ENCODE results near the gene SLC10A7. TPM values are rescaled to one million over a fixed set of nuclear protein-coding genes. Genes with fewer than 3 reads are reported as not detected.
"Not testable (repeated sequence)": the region's sequence is repeated elsewhere in the genome, so short reads cannot be mapped to it uniquely, and the experiment has no call there.

SLC10A7 gene
- total RNA-seq, 1 donor from 2014 or later: 10.5 TPM

DNA sequence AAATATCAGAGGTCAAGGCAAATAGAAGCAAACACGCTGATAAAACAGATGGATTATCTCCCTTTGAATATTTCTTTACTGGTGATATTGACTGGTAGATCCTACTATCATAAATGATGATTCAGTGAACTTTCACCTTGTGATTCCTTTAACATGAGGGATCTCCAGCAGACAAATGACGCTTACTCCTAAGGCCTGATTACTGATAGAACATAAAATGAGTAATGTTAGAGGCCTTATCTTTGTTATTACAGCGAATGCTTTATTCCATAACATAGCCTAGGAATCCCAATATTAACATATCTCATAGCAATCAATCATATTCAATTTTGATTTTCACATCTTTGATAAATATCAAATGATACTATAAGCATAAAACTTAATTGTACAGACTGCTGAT is 152.3 kb downstream of the SLC10A7 start:
- peaks cover 3% of the 10 kb centered on the region for H3K4me1 Mint-ChIP-seq (ENCODE audit: unreplicated experiment)
- H3K4me3 Mint-ChIP-seq (ENCODE audit: unreplicated experiment): no peak overlapping the region
- TF ChIP-seq, protein P1, sequence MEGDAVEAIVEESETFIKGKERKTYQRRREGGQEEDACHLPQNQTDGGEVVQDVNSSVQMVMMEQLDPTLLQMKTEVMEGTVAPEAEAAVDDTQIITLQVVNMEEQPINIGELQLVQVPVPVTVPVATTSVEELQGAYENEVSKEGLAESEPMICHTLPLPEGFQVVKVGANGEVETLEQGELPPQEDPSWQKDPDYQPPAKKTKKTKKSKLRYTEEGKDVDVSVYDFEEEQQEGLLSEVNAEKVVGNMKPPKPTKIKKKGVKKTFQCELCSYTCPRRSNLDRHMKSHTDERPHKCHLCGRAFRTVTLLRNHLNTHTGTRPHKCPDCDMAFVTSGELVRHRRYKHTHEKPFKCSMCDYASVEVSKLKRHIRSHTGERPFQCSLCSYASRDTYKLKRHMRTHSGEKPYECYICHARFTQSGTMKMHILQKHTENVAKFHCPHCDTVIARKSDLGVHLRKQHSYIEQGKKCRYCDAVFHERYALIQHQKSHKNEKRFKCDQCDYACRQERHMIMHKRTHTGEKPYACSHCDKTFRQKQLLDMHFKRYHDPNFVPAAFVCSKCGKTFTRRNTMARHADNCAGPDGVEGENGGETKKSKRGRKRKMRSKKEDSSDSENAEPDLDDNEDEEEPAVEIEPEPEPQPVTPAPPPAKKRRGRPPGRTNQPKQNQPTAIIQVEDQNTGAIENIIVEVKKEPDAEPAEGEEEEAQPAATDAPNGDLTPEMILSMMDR (IDR thresholded peaks at IDR 0.05): no peak
- no peaks in the 10 kb centered on the region for H3K36me3 Mint-ChIP-seq (ENCODE audit: unreplicated experiment)
- H3K27me3 Mint-ChIP-seq (ENCODE audit: unreplicated experiment): no peaks in the 10 kb centered on the region
- DNase-seq (ENCODE audit: extremely low spot score, unreplicated experiment): no peak
- H3K9me3 Mint-ChIP-seq (ENCODE audit: unreplicated experiment): no peaks in the 10 kb centered on the region
- no peak overlapping the region for H3K27ac Mint-ChIP-seq (ENCODE audit: unreplicated experiment)

DNA sequence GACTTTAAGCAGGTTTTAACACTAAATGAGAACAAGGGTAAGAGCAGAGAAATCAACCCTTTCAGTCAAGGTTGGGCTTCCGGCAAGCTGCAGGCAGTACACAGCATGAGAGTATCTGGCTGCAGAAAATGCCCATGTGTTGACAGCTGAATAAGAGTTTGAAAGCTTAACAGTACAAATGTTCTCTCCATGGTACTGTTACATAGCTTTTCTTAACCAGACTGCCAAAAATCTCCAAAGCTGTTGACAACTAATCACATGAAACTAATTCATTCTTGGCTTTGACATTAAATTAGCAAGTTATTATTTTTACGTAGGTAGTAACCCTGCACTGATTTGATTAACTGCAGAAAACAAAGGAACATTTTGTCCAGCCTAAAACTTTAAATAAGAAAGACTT is 153.5 kb downstream of the SLC10A7 start:
- H3K4me3 Mint-ChIP-seq (ENCODE audit: unreplicated experiment): no peak overlapping the region
- no peak overlapping the region for H3K27ac Mint-ChIP-seq (ENCODE audit: unreplicated experiment)
- H3K27me3 Mint-ChIP-seq (ENCODE audit: unreplicated experiment): no peaks in the 10 kb centered on the region
- TF ChIP-seq, protein P1 (IDR thresholded peaks at IDR 0.05): no peak
- no peaks in the 10 kb centered on the region for H3K36me3 Mint-ChIP-seq (ENCODE audit: unreplicated experiment)
- peaks cover 6% of the 10 kb centered on the region for H3K9me3 Mint-ChIP-seq (ENCODE audit: unreplicated experiment)
- peaks cover 3% of the 10 kb centered on the region for H3K4me1 Mint-ChIP-seq (ENCODE audit: unreplicated experiment)
- DNase-seq (ENCODE audit: extremely low spot score, unreplicated experiment): no peak

DNA sequence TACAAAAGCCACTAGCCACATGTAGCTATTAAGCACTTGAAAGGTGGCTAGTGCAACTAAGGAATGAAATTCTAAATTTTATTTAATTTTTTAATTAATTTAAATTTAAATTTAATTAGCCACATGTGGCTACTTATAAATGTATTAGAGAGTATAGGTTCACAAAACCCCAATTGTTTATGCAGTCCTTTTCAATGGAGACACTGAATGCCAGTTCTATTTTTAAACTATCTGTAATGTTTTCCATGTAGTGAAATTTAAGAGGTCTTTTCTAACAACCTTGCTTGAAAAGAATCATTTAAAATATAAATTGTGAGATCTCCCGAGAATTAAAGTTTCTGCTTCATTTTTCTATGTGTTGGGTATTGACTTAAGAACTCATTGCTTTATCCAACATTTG is 154.4 kb downstream of the SLC10A7 start:
- Mint-ChIP-seq H3K9me3 (ENCODE audit: unreplicated experiment) (peaks cover 13% of the 10 kb centered on the region), H3K4me3 (ENCODE audit: unreplicated experiment) (no peak overlapping the region), H3K36me3 (ENCODE audit: unreplicated experiment) (peaks cover 5% of the 10 kb centered on the region), H3K4me1 (ENCODE audit: unreplicated experiment) (peaks cover 3% of the 10 kb centered on the region), H3K27ac (ENCODE audit: unreplicated experiment) (no peak overlapping the region), H3K27me3 (ENCODE audit: unreplicated experiment) (no peaks in the 10 kb centered on the region)
- TF ChIP-seq, protein P1 (IDR thresholded peaks at IDR 0.05): no peak
- DNase-seq (ENCODE audit: extremely low spot score, unreplicated experiment): no peak

DNA sequence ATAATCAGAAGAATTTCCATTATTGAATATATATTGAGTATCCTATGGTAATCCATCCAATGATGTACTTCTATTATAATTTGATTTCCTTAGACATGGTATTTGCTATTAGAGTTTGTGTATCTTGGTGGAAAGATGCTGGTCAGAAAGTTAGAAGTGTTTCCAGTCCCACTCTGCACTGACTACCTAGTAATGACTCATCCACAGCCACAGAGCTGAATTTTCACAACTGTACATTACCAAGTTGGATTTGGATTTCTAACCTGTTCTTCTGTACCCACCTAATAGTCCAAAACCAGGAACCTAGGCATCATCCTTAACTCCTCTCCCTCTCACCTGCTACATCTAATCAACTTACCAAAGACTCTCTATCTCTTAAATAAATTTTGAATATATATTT is 162.0 kb downstream of the SLC10A7 start:
- Mint-ChIP-seq H3K27me3 (ENCODE audit: unreplicated experiment) (no peaks in the 10 kb centered on the region), H3K4me3 (ENCODE audit: unreplicated experiment) (no peak overlapping the region), H3K4me1 (ENCODE audit: unreplicated experiment) (no peaks in the 10 kb centered on the region), H3K27ac (ENCODE audit: unreplicated experiment) (no peak overlapping the region), H3K36me3 (ENCODE audit: unreplicated experiment) (peaks cover 7% of the 10 kb centered on the region), H3K9me3 (ENCODE audit: unreplicated experiment) (peaks cover 13% of the 10 kb centered on the region)
- TF ChIP-seq, protein P1 (IDR thresholded peaks at IDR 0.05): no peak
- no peak for DNase-seq (ENCODE audit: extremely low spot score, unreplicated experiment)

DNA sequence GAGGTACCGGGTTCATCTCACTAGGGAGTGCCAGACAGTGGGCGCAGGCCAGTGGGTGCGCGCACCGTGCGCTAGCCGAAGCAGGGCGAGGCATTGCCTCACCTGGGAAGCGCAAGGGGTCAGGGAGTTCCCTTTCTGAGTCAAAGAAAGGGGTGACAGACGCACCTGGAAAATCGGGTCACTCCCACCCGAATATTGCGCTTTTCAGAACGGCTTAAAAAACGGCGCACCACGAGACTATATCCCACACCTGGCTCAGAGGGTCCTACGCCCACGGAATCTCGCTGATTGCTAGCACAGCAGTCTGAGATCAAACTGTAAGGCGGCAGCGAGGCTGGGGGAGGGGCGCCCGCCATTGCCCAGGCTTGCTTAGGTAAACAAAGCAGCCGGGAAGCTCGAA is 171.6 kb downstream of the SLC10A7 start:
- not testable (repeated sequence) for H3K27ac Mint-ChIP-seq (ENCODE audit: unreplicated experiment); H3K9me3 Mint-ChIP-seq (ENCODE audit: unreplicated experiment); DNase-seq (ENCODE audit: extremely low spot score, unreplicated experiment); H3K4me1 Mint-ChIP-seq (ENCODE audit: unreplicated experiment); H3K27me3 Mint-ChIP-seq (ENCODE audit: unreplicated experiment); H3K36me3 Mint-ChIP-seq (ENCODE audit: unreplicated experiment)
- H3K4me3 Mint-ChIP-seq (ENCODE audit: unreplicated experiment): peak overlapping the region; percentile 63

DNA sequence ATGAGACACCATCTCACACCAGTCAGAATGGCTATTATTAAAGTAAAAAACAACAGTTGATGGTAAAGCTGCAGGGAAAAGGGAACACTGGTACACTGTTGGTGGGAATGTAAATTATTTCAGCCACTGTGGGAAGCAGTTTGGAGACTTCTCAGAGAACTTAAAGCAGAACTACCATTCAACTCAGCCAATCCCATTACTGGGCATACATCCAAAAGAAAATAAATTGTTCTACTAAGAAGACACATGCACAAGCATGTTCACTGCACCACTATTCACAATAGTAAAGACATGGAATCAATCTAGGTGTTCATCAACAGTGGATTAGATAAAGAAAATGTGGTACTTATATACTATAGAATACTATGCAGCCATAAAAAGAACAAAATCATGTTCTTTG is 172.4 kb downstream of the SLC10A7 start:
- peak overlapping the region; percentile 16 for H3K27ac Mint-ChIP-seq (ENCODE audit: unreplicated experiment)
- DNase-seq (ENCODE audit: extremely low spot score, unreplicated experiment): no peak
- no peaks in the 10 kb centered on the region for H3K36me3 Mint-ChIP-seq (ENCODE audit: unreplicated experiment)
- H3K4me3 Mint-ChIP-seq (ENCODE audit: unreplicated experiment): peak overlapping the region; percentile 60
- TF ChIP-seq, protein P1 (IDR thresholded peaks at IDR 0.05): no peak
- peaks cover 2% of the 10 kb centered on the region for H3K4me1 Mint-ChIP-seq (ENCODE audit: unreplicated experiment)
- no peaks in the 10 kb centered on the region for H3K27me3 Mint-ChIP-seq (ENCODE audit: unreplicated experiment)
- no peaks in the 10 kb centered on the region for H3K9me3 Mint-ChIP-seq (ENCODE audit: unreplicated experiment)
